SK-N-MC (cell line): Measurements from ENCODE around the gene ZC3H14.

Experiments
- EZH2 ChIP-seq: fragments of 200-600 bp; sonication (generic); IDR thresholded peaks from one replicate; pipeline ENCODE4 v1.6.1; 2017; ENCODE audit warnings: antibody characterized with exemption
- FOXP2 ChIP-seq: optimal IDR thresholded peaks from 2 replicates; pipeline ENCODE3; 2011; ENCODE audit warnings: mild to moderate bottlenecking, moderate library complexity; ENCODE audit not compliant: insufficient read depth; ENCODE audit errors: extremely low read length, control extremely low read depth
- POLR2AphosphoS5 ChIP-seq: IDR thresholded peaks from 2 replicates; pipeline ENCODE4 v1.6.1; 2012; ENCODE audit warnings: mild to moderate bottlenecking, low read depth, low read length, borderline replicate concordance

- TF ChIP-seq EZH2 (no peak), POLR2AphosphoS5 (no peak), FOXP2 (no peak)
These were observed 65.2 kb downstream of the ZC3H14 start for GRCh38 chr14:88628033-88628432.
